Endodermal cell (in vitro differentiated cells): ENCODE results near the gene WDR20. TPM values are rescaled to one million over a fixed set of nuclear protein-coding genes. Genes with fewer than 3 reads are reported as not detected.

Source experiments
- DNase-seq: peaks from one replicate; pipeline ENCODE4 v3.0.0-alpha.2; 2017
- H3K27ac ChIP-seq: 2 replicates; pipeline ENCODE4 v1.5.1; 2013; ENCODE audit warnings: mild to moderate bottlenecking, low read depth, low read length, moderate library complexity
- H3K27me3 ChIP-seq: 2 replicates; pipeline ENCODE4 v1.6.1; 2013; ENCODE audit warnings: mild to moderate bottlenecking, low read length, moderate library complexity; ENCODE audit not compliant: insufficient read depth, control insufficient read depth, poor library complexity, severe bottlenecking
- H3K36me3 ChIP-seq: 2 replicates; pipeline ENCODE4 v1.7.0; 2013; ENCODE audit warnings: mild to moderate bottlenecking, low read length, moderate library complexity; ENCODE audit not compliant: control insufficient read depth, insufficient read depth
- H3K4me1 ChIP-seq: one replicate; pipeline ENCODE4 v1.7.0; 2013; ENCODE audit warnings: low read length; ENCODE audit not compliant: control insufficient read depth, insufficient read depth
- H3K4me3 ChIP-seq: 2 replicates; pipeline ENCODE4 v1.5.1; 2013; ENCODE audit warnings: mild to moderate bottlenecking, low read length, moderate library complexity
- H3K9ac ChIP-seq: 2 replicates; pipeline ENCODE4 v1.6.1; 2013; ENCODE audit warnings: mild to moderate bottlenecking, low read length, moderate library complexity; ENCODE audit not compliant: poor library complexity, severe bottlenecking; ENCODE audit errors: extremely low read depth
- H3K9me3 ChIP-seq: 2 replicates; pipeline ENCODE4 v1.6.1; 2013; ENCODE audit warnings: mild to moderate bottlenecking, low read length, moderate library complexity; ENCODE audit not compliant: control insufficient read depth
- H3K27ac Mint-ChIP-seq: 2 replicates; pipeline ENCODE4 v1.8.0; 2020; ENCODE audit warnings: mixed read lengths
- H3K27me3 Mint-ChIP-seq: 2 replicates; pipeline ENCODE4 v1.8.0; 2021; ENCODE audit warnings: mild to moderate bottlenecking, mixed read lengths; ENCODE audit not compliant: insufficient read depth
- H3K36me3 Mint-ChIP-seq: 2 replicates; pipeline ENCODE4 v1.8.0; 2020; ENCODE audit warnings: low read depth, mixed read lengths
- H3K4me1 Mint-ChIP-seq: 2 replicates; pipeline ENCODE4 v1.8.0; 2020; ENCODE audit warnings: mixed read lengths
- H3K4me3 Mint-ChIP-seq: 2 replicates; pipeline ENCODE4 v1.8.0; 2020; ENCODE audit warnings: mild to moderate bottlenecking, moderate library complexity, mixed read lengths
- H3K9me3 Mint-ChIP-seq: 2 replicates; pipeline ENCODE4 v1.8.0; 2020; ENCODE audit warnings: mild to moderate bottlenecking, mixed read lengths
- WGBS, 2 experiments: methylation state at CpG; one replicate each; pipeline versions ENCODE4 v1.1.5 to v1.1.7; 2013; ENCODE audit warnings: missing lambda C conversion rate in 2 of 2, mixed read lengths in 1 of 2; ENCODE audit not compliant: insufficient coverage in 1 of 2, insufficient read length in 1 of 2; 5-methylcytosine and 5-hydroxymethylcytosine counted together
- total RNA-seq, 2 donors: library from RNA; stranded (reverse); fragmentation: NEBNext Ultra II Directional in 1 of 2; extraction: Animal tissue kit (Norgen Biotek cat#: 25700) in 1 of 2; gene quantifications; 2 replicates in 1 of 2; 3 replicates in 1 of 2; pipeline ENCODE4 v1.2.1, GENCODE V29; 2021
- TF ChIP-seq, protein P1 (sequence below): fragments of 200-600 bp; sonication (generic); conservative IDR thresholded peaks from 2 replicates; pipeline ENCODE4 v1.5.0; 2021; ENCODE audit warnings: antibody characterized with exemption, mild to moderate bottlenecking

Gene WDR20
- total RNA-seq, 2 donors from 2014 or later = 33.8 to 37.6 TPM

DNA sequence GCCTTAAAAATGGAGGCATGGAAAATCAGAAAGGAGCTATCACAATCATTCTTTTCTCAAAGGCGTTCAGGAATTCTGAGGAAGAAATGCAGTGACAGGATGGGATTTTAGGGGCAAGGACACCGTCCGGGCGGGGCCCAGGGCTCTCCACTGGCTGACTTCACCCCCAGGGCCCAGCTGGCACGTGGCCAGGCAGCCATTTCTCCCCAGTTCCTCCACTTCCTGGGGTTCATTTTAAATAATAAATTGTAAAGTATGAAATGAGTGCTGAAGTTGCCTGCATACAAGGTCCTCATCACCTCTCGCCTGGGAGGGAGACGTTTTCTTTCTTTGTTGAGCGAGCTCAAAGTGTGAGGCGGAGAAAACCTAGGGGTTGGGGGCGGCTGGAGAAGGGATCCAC is 73.8 kb downstream of the WDR20 start:
- H3K4me1 ChIP-seq = peaks cover 6% of the 10 kb centered on the region
- 75 to 86% methylated on average over 6 to 10 of the region's 10 CpGs for WGBS, 2 experiments
- Mint-ChIP-seq H3K27me3 (no peaks in the 10 kb centered on the region), H3K27ac (no peak overlapping the region), H3K36me3 (peaks cover 21% of the 10 kb centered on the region), H3K4me3 (no peak overlapping the region), H3K9me3 (no peaks in the 10 kb centered on the region), H3K4me1 (peaks cover 31% of the 10 kb centered on the region)
- H3K9ac ChIP-seq = no peak overlapping the region
- no peak for DNase-seq
- H3K27me3 ChIP-seq = no peaks in the 10 kb centered on the region
- TF ChIP-seq, protein P1, sequence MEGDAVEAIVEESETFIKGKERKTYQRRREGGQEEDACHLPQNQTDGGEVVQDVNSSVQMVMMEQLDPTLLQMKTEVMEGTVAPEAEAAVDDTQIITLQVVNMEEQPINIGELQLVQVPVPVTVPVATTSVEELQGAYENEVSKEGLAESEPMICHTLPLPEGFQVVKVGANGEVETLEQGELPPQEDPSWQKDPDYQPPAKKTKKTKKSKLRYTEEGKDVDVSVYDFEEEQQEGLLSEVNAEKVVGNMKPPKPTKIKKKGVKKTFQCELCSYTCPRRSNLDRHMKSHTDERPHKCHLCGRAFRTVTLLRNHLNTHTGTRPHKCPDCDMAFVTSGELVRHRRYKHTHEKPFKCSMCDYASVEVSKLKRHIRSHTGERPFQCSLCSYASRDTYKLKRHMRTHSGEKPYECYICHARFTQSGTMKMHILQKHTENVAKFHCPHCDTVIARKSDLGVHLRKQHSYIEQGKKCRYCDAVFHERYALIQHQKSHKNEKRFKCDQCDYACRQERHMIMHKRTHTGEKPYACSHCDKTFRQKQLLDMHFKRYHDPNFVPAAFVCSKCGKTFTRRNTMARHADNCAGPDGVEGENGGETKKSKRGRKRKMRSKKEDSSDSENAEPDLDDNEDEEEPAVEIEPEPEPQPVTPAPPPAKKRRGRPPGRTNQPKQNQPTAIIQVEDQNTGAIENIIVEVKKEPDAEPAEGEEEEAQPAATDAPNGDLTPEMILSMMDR = no peak
- H3K27ac ChIP-seq = no peak overlapping the region
- H3K9me3 ChIP-seq = no peaks in the 10 kb centered on the region
- no peak overlapping the region for H3K4me3 ChIP-seq
- peaks cover 41% of the 10 kb centered on the region for H3K36me3 ChIP-seq

GRCh38 chr14:102213984-102214658 is 74.4 kb downstream of the WDR20 start:
- H3K36me3 ChIP-seq = peaks cover 34% of the 10 kb centered on the region
- H3K4me1 ChIP-seq = peaks cover 6% of the 10 kb centered on the region
- WGBS, 2 experiments = 96 to 97% methylated on average over 20 to 24 of the region's 25 CpGs
- no peaks in the 10 kb centered on the region for H3K9me3 ChIP-seq
- no peaks in the 10 kb centered on the region for H3K27me3 ChIP-seq
- Mint-ChIP-seq H3K4me3 (no peak overlapping the region), H3K4me1 (peaks cover 31% of the 10 kb centered on the region), H3K27ac (peak overlapping the region; percentile 44), H3K27me3 (no peaks in the 10 kb centered on the region), H3K36me3 (peaks cover 21% of the 10 kb centered on the region), H3K9me3 (no peaks in the 10 kb centered on the region)
- DNase-seq = peak; percentile 41
- no peak overlapping the region for H3K4me3 ChIP-seq
- TF ChIP-seq, protein P1 = peak; percentile 71
- H3K27ac ChIP-seq = no peak overlapping the region
- H3K9ac ChIP-seq = no peak overlapping the region

DNA sequence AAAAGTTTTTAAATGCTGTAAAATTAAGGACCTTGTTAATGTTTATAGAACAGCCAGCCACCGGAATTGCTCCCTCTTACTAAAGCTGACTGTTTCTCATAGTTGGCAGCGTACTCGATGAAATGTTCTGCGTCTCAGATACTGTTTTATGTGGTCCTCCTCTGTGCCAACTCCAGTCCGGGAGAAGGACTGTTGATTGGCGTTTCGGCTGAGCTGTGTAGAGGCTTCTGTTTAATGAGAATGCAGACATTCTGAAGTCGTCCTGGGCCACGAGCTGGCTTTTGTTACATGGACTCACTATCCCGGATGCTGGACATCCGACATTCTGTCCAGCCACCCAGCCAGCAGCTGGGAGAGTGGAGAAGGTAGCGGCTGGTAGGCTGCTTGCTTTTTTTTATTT is 75.4 kb downstream of the WDR20 start:
- Mint-ChIP-seq H3K36me3 (peaks cover 20% of the 10 kb centered on the region), H3K27ac (peak overlapping the region; percentile 31), H3K27me3 (no peaks in the 10 kb centered on the region), H3K4me3 (no peak overlapping the region), H3K9me3 (no peaks in the 10 kb centered on the region), H3K4me1 (peaks cover 29% of the 10 kb centered on the region)
- H3K27ac ChIP-seq = peak overlapping the region; percentile 88
- peaks cover 6% of the 10 kb centered on the region for H3K4me1 ChIP-seq
- H3K9me3 ChIP-seq = no peaks in the 10 kb centered on the region
- DNase-seq = no peak
- no peaks in the 10 kb centered on the region for H3K27me3 ChIP-seq
- TF ChIP-seq, protein P1 = no peak
- no peak overlapping the region for H3K4me3 ChIP-seq
- WGBS, 2 experiments = 82 to 87% methylated on average over 10 to 12 of the region's 12 CpGs
- H3K9ac ChIP-seq = no peak overlapping the region
- H3K36me3 ChIP-seq = peaks cover 25% of the 10 kb centered on the region
